ENCODE measurements around the gene CSK.

- no peak for TF ChIP-seq POLR2A (IDR thresholded peaks at IDR 0.05)
- no peak for TF ChIP-seq CTCF (IDR thresholded peaks at IDR 0.05)
- no peak for TF ChIP-seq POLR2AphosphoS5 (IDR thresholded peaks at IDR 0.05)
Observed at GRCh38 chr15:74770211-74770903, 11.5 kb upstream of the CSK start.
